ENCODE results near the gene WNK1.
A peak's percentile ranks its signal among the peaks of the same experiment; 100 is the strongest.
"Not testable (repeated sequence)": the region's sequence is repeated elsewhere in the genome, so short reads cannot be mapped to it uniquely, and the experiment has no call there.

WNK1 gene

GRCh38 chr12:751999-752694, at the start of gene WNK1:
Gene WNK1, plus strand, starts transcription at chr12:752579. Its CDS starts 987 bp downstream, at chr12:753566.
- peak within 1 kb of the TSS; percentile 94 for H3K27ac ChIP-seq
- TF ChIP-seq CTCF (conservative IDR thresholded peaks at IDR 0.05), result no peak

- no peak for TF ChIP-seq CTCF (conservative IDR thresholded peaks at IDR 0.05)
- H3K27ac ChIP-seq, result no peak overlapping the region
These were observed 47.7 kb upstream of the WNK1 start for GRCh38 chr12:704516-705242.

- H3K27ac ChIP-seq, result not testable (repeated sequence)
These were observed 44.3 kb upstream of the WNK1 start for GRCh38 chr12:708084-708483.

GRCh38 chr12:709455-710020, 42.8 kb upstream of the WNK1 start:
- no peak for TF ChIP-seq CTCF (conservative IDR thresholded peaks at IDR 0.05)

GRCh38 chr12:712172-712863, 40.1 kb upstream of the WNK1 start:
- no peak overlapping the region for H3K27ac ChIP-seq
- no peak for TF ChIP-seq CTCF (conservative IDR thresholded peaks at IDR 0.05)

More at GRCh38 chr12:709455-710020, 42.8 kb upstream of the WNK1 start:
- no peak overlapping the region for H3K27ac ChIP-seq

GRCh38 chr12:713281-713875, 39.0 kb upstream of the WNK1 start:
- no peak overlapping the region for H3K27ac ChIP-seq
- TF ChIP-seq CTCF (conservative IDR thresholded peaks at IDR 0.05), result no peak

GRCh38 chr12:716506-716905, 35.9 kb upstream of the WNK1 start:
- TF ChIP-seq CTCF (conservative IDR thresholded peaks at IDR 0.05), result no peak

More at GRCh38 chr12:716506-716905, 35.9 kb upstream of the WNK1 start:
- no peak overlapping the region for H3K27ac ChIP-seq

All from VCaP (cell line).